T-helper 2 cell treated with Interferon-gamma antibody and Interleukin-4, amounts not matched to agents 100 ng/mL and 5 ng/mL, for 36 hours (primary cell): ENCODE measurements around the gene RCN2. TPM values are rescaled to one million over a fixed set of nuclear protein-coding genes. Genes with fewer than 3 reads are reported as not detected.

Experiments
- total RNA-seq: library from RNA; stranded (reverse); gene quantifications from 2 replicates; pipeline ENCODE4 v1.2.3, GENCODE V29; 2022

Gene RCN2
- total RNA-seq, 1 donor from 2014 or later = 27.3 TPM

Other genes starting within 250 kb of the RCN2 start
- 25.0 and 28.8 TPM in 2 replicates for gene SCAPER, start 26.4 kb upstream of the RCN2 start, total RNA-seq
- 142 and 144 TPM in 2 replicates for gene PSTPIP1, start 63.4 kb downstream of the RCN2 start, total RNA-seq
- 16.3 and 18.1 TPM in 2 replicates for gene TSPAN3, start 139.4 kb downstream of the RCN2 start, total RNA-seq